Activated CD8-positive, alpha-beta memory T cell treated with anti-CD3 and anti-CD28 coated beads, Interleukin-2, amount 50 U/mL, for 1 hour (primary cell): ENCODE data around the gene C3orf18.

ENCODE experiments used
- DNase-seq: peaks from one replicate; pipeline ENCODE4 v3.0.0-alpha.2; 2020; ENCODE audit errors: extremely low read depth

The C3orf18 gene

DNA sequence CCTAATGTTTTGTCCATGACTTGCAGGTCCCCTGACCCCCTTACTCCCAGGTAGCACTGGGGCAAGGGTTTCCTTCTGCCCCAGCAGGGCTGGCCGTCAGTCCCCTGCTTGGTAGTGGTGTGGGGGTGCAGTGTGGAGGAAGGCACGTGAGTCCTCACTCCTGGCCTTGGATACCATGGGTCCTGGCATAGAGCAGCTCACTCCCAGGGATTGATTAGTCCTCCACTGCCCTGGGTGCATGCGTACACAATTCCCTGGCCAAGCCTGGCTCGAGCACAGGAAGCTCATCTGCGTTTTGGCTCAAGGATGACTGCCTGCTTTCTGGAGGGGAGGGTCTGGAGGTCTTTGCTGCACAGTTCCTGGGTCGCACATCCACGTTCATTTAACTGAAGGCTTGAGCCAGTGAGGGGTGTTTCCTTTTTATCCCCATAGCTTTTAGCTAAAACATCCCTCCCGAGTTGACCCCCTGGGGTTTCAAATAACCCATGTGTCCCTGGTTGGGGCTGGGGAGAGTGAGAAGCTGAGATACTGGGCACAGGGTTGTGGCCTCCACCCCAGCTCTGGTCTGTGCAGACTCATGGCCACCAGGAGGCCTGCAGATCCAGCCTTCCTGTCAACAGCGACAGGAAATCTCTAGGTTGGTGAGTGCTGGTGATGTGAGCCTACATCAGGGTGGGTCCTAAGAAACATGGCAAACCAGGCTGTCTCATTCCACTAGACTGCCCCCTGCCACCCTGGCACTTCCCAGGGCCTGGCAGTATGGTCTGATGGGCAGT lies 13.3 kb upstream of the C3orf18 start:
- DNase-seq, result no peak

GRCh38 chr3:50577348-50577747 lies 9.8 kb upstream of the C3orf18 start:
- DNase-seq, result no peak

DNA sequence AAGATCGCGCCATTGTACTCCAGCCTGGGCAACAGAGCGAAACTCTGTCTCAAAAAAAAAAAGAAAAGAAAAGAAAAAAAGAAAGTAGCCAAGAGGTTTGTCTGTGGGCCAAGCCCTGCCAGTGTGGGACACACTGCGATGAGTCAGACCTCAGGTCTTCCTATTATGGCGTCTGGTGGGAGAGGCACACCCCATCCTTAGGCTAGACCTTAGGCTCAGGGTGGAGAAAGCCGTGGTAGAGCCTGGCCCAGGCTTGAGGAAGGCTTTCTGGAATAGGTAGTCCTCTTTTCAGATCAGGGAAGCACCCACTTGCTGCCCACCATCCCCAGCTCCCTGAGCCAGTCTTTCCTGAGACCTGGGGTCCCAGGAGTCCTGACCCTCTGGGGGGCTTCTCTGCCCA lies 7.8 kb upstream of the C3orf18 start:
- no peak for DNase-seq

DNA sequence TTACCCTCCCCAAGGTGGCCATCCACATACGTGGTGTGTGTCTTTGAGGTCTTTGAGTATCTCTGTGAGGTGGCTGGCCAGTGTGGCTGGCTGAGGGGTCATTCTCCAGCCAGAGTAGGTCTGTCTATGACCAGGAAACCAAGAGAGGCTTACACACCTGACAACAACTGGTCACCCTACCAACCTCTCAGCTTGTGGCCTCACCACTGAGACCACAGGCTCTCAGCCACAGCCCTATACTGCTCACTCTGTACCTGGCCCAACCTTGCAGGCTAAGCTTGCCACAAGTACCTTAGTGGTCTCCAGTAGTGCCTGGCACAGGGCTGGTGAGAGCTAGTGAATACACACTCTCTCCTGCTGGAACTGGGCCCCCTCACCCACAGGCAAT lies 6.9 kb upstream of the C3orf18 start:
- DNase-seq, result no peak

DNA sequence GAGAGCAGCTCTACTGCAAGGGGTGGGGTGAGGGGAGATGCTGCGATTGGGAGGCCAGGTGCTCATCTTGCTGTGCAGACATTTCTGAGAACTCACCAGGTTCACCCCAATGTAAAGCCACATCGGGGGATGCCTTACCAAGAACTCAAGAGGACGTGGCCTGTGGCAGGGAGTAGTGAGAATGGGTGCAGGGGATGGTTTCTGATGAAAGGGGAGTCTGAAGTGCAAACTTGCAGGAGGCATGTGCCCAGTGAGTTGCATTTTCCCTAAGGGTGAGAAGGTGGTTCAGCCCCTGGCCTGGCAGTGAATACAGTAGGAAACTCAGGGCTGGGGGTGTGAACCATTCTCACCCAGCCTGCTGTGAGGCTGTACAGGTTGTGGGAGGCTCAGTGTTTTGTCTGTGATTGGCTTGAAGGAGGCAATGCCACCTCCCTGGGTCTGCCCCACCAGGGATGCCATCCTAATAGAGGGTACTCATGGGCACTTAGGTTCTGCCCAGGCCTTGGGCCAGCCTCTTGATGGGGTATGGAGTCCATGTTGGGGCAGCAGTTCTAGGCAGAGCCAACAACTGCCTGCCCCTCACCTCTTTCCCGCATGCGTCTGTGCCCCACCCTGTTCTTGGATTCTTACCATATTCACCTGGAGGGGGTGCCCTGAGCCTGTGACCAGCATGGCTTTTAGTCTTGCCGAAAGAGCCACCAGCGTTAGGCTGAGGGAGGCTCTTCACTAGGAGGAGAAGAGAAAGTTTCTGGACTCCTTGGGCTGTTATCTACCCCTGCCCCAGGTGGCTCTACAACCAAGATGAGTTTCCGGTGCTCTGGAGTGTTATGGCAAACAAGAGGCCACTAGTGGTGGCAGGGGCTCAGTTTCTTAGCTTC lies 6.3 kb upstream of the C3orf18 start:
- no peak for DNase-seq

DNA sequence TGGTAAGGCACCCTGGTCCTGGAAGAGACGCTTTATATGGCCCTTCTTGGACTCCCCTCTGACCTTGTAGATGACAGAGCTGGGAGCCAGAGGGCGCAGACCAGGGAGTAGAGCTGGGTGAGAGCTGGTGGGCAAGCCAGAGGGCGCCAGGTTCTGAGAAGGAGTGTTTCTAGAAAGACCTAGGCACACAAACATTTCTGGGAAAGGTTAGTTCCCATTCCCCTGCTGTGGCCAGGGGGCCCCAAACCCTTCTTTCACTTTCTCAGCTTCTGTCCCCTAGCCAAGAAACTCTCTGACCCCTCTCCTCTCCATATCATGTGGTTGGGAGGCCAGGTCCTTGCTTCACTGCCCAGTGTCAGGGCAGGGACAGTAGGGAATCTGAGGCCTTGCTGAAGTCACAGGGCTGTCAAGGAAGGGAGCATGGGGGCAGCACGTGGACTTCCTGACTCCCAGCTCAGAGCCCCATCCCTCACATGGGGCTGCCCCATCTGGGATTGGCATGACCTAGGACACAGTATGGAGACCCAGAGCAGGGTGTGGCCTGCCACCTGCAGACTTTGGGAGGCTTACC lies 5.3 kb upstream of the C3orf18 start:
- no peak for DNase-seq

GRCh38 chr3:50572158-50572557 lies 4.6 kb upstream of the C3orf18 start:
- DNase-seq, result peak; percentile 37

DNA sequence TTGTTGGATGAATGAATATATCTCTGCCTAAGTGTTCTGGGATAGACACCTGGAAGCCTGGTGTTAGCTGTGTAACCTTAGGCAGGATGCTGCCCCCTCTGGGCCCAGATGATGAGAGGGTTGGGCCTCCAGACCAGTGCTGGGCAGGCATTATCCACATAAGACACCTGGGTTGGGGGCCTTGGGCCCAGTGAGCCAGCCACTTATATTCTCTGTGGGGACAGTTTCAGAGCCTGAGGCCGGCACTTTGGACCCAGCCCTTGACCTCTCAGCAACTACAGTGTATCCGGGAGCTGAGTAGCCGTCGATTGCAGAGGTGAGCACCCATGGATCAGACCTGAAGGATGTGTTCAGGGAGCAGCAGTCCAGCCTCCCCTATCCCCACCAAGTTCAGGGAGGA lies 3.9 kb upstream of the C3orf18 start:
- DNase-seq, result no peak

GRCh38 chr3:50570508-50571279 lies 3.1 kb upstream of the C3orf18 start:
- no peak for DNase-seq

DNA sequence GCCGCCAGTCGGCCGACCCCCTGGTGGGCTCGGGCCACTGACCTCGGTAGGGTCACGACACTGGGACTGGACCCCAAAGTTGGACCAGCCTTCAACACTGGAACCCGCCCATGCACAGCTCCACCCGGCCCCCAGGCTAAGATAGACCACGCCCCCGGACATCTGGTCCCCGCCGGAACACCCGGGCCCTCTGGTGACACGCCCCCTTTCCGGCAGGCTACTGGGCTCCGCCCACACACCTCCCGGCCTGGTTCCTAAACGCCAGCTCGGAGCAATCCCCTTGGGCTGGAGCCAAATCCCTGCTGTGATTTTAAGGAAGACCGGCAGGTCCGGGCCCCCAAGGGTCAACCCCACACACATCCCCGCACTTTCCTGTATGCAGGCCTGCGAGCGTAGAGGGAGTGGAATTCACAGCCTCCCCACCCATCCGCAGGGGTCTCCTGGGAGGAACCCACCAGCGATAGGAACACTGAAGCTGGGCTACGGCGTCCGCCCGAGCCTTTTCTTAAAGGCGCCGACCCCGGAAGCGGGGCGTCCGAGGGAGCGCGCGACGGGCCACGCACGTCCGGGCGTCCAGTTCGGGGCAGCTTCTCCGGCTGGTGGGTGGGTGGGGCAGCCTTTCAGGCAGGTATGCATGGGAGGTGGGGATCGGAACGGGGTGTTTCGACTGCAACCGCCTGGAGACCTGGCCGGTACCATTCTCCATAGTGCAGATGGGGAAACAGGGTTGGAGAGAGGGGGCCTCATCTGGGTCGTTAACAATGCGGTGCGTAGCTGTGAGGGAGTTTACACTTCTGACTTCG lies 1.6 kb upstream of the C3orf18 start, which contains the start of gene HEMK1:
TSS of gene HEMK1 (plus strand) at position 576 of the 803 bp plus-strand sequence. CDS start 1,583 bp downstream, outside the sequence.
- DNase-seq, result peak; percentile 80

DNA sequence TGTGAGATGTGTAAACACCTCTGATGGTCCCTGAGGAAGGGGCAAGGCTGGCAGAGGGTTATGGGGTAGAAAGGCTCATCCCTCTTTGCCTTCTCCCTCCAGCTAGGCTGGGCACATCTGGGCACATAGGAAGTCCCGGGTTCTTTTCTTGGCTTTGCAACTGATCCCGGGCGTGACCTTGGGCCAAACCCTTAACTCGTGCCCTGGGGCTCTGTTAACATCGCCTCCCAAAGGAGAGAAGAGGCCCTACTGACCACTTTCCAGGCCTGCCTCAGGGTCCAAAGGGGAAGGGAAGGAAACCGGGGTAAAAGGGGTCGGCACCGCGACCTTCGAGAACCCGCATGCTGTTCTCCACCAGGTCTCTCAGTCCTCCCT lies 549 bp downstream of the C3orf18 start:
- no peak for DNase-seq

GRCh38 chr3:50564321-50564720 lies 3.2 kb downstream of the C3orf18 start:
- no peak for DNase-seq

DNA sequence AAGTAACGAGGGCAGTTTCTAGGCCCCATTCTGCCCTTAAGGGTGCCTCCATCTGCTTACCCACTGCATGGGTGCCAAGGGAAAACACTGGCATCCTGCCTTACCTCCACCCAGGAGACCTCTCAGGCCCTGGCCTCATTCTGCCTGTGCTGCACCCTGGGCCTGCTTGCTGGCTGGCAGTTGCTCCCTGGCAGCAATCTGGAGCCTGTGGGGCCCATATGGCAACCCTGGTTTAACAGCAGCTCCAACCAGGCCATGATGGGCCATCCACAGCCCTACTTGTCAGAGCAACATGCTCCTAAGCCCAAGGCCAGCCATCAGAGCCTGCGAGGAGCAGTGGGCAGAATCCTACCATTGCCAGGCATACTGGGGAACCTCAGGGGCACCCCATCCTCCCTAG lies 3.7 kb downstream of the C3orf18 start:
- no peak for DNase-seq

DNA sequence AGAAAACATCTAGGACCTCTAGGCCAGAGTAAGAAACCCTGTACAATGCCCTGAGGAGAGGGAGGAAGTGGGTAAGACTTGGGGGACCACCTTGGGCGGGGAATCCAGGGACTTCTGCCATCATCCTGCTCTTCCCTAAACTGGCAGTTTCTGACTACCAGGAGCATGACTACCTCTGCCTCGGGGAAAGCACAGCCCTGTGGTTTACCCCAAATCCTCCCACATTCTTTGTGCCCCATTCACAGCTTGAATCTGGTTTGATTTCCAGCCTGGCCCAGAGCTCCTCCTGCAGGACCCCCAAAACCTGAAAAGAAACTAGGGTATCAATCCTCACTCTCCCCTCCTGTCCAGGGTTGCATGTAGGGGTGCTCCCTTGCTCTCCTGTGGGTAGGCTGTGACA lies 4.7 kb downstream of the C3orf18 start:
- no peak for DNase-seq

GRCh38 chr3:50559702-50560101 lies 7.8 kb downstream of the C3orf18 start:
- DNase-seq, result no peak

DNA sequence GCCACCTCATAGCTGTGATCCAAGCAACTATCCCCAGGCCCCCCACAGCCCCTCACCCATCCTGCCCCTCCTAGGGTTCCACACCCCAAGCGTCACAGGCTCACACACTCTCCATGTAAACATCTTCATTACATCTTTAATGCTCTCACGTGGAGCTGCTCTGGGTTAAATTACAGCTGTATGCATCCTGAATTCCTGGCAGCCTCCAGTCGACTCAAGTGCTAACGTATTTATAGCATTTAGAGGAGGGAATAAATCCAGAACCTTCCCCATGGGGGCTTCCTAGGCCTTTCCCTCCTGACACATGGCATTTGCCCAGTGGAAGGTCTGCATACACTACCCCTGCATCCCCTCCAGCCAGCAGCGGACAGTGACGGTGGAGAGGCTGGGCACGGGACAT lies 9.6 kb downstream of the C3orf18 start:
- no peak for DNase-seq

DNA sequence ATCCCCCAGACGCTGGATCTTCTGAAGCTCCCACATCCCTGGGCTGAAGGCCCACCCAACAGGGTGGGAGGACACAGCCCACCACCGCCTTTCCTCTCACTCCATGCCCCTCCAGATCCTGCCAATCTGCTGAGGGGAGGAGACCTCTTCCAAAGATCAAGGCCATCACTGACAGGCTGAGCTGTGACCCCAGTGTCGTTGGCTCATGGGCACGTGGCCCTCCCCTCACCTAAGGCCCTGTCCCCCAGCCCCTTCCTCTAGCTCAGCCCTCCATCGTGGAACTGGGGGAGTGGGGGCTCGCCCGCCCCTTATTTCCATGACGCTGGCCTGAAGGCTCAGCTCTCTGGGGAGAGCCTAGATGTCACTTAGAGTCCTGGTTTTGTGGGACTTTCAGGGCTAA lies 10.4 kb downstream of the C3orf18 start:
- no peak for DNase-seq

- DNase-seq, result no peak
These were observed 13.0 kb downstream of the C3orf18 start for GRCh38 chr3:50554553-50554952.

DNA sequence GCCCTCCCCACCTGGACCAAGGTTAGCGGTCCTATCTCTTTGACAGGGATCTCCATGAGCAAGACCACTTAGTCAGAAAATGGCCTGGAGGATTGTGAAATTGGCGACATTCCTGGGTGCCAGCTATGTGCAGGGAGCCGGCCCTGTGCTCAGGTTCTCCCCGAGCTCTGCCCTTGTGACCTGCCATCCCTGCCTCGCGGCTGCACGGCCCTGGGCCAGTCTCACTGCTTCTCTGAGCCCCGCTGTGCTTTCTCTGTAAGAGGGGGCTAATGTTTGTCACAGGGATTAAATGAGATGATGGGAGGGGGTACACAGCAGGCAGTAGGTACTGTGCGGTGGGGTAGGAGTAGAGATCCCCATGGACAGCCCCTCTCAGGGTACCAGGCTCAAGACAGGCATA lies 14.9 kb downstream of the C3orf18 start:
- no peak for DNase-seq

DNA sequence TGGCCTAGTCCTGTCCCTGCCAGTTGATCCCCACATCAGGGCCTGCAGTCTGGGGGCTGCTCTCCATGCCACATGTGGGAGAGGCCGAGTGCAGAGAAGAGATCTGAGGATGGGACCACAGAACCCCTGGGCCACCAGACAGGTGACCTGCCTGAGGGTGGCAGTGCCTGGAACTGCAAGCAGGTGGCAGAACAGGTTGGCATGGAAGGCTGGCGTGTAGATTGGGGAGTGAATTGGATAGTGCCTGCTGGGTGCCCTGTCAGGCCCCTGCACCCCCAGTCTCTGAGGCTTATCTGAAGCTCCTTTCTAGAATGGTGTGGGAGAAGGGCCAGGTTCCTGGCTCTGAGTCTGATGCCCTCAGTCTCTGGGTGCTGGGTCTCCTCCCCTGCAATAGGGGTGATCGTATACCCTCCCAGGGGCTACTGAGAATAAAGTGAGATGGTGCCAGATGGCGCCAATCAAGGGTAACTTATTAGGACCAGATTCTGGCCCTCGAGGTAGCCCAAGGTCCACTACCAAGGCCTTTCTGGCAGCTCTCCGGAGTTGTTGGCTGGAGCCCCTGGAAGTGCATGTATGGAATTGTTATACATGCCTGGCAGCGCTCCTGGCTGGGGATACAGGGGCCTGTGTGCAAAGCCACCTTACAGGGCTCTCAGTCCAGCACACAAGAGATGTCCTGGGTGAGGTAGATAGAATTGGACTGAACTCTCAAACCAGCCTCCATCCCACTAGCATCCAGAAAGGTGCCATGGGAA lies 15.7 kb downstream of the C3orf18 start:
- no peak for DNase-seq
